ENCODE results near the gene PTPN4. TPM values are rescaled to one million over a fixed set of nuclear protein-coding genes. Genes with fewer than 3 reads are reported as not detected.

PTPN4 gene
- total RNA-seq, 1 donor from 2014 or later: 6.4 TPM

DNA sequence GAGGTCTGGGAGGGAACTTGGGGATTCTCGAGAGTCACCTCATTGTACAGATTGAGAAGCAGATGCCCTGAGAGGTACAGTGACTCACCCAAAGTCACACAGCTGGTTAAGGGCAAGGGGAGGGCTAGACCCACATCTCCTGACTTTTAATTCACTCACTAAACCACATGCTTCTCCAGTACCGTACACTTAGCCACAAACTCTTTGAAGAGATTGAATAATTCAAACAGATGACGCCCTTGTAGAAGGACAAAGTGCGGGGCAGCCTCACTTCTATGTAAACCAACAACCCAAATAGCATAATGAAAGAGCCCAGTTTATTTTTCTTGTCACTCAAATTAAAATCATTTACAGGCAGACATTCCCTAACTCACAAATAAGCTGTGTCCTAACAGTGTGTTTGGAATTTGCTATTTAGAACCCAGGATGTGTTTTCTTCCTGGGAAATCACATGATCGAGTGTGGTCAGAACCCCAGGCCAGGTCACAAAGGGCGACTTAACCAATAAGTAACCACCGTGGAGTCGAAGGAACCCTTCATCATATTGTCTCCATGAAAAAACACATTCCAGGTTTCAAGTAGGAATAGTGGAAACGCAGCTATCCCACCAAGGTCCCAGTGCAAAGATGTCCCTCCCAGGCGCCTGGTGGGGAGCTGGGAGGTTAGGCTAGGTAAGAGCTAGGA lies 35.8 kb upstream of the PTPN4 start:
- no peak for TF ChIP-seq CTCF (conservative IDR thresholded peaks at IDR 0.05; ENCODE audit: low read depth, low read length)
- H3K4me3 ChIP-seq (ENCODE audit: low read depth, low read length): no peak overlapping the region
- DNase-seq (ENCODE audit: low read depth): no peak

DNA sequence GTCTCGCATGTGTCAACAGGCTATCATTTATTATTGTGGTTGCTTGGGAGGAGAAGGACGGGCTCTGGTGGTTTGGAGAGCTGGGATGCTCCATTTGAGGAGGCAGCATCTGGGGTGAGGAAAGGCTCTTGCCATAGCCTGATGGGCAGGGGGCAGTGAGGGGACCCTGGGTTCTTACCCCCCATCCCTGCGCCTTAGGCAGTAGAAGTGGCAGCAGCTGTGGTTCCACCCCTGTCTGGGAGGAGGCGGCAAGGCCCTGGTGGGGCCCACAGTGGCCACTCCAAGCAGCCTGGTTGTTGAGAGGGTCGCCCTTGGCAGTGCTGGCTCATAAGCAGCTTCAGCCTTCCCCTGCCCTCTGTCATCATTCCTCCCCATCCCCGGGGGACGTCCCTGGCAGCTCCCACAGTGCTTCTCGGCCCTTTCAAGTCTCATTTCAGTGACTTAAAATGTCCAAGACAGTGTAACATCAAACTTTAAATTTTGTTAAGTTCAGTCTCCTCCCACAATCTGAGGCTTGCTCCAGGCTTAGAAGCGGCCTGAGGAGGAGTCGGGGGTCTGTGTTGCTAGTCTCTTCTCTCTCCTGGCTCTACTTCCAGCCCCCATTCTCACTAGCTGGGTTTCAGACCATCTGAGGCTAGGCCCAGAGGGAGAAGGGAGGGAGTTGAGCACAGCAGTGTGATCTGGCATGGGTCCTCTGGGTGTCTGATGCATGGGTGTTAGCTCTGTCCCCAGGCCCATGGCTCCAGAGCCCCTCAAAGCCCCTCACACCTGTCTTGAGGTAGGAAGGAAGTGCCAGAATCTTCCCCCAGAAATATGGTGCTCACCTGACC lies 34.9 kb upstream of the PTPN4 start:
- TF ChIP-seq CTCF (conservative IDR thresholded peaks at IDR 0.05; ENCODE audit: low read depth, low read length): no peak
- no peak for DNase-seq (ENCODE audit: low read depth)
- H3K4me3 ChIP-seq (ENCODE audit: low read depth, low read length): no peak overlapping the region

GRCh38 chr2:119727493-119727892 lies 32.2 kb upstream of the PTPN4 start:
- TF ChIP-seq CTCF (conservative IDR thresholded peaks at IDR 0.05; ENCODE audit: low read depth, low read length): no peak
- no peak for DNase-seq (ENCODE audit: low read depth)
- no peak overlapping the region for H3K4me3 ChIP-seq (ENCODE audit: low read depth, low read length)

DNA sequence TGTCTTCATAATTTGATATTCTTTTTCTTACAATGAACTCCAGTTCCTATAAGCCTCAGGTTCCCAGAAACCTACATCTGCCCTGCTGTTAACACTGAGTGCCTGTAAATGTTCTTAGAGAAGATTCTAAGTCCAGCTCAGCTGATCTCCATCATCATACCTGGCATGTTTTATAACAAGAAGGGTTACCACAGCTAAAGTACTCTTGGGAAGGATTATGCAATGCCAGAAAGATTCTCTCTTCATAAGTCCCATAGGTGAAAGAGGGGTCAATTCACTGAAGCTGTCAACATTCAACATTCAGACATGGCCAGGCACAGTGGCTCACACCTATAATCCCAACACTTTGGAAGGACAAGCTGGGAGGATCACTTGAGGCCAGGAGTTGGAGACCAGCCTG lies 31.3 kb upstream of the PTPN4 start:
- DNase-seq (ENCODE audit: low read depth): no peak
- no peak for TF ChIP-seq CTCF (conservative IDR thresholded peaks at IDR 0.05; ENCODE audit: low read depth, low read length)
- no peak overlapping the region for H3K4me3 ChIP-seq (ENCODE audit: low read depth, low read length)

- DNase-seq (ENCODE audit: low read depth): no peak
- no peak for TF ChIP-seq CTCF (conservative IDR thresholded peaks at IDR 0.05; ENCODE audit: low read depth, low read length)
- H3K4me3 ChIP-seq (ENCODE audit: low read depth, low read length): no peak overlapping the region
Observed at GRCh38 chr2:119730671-119731177, 29.0 kb upstream of the PTPN4 start.

DNA sequence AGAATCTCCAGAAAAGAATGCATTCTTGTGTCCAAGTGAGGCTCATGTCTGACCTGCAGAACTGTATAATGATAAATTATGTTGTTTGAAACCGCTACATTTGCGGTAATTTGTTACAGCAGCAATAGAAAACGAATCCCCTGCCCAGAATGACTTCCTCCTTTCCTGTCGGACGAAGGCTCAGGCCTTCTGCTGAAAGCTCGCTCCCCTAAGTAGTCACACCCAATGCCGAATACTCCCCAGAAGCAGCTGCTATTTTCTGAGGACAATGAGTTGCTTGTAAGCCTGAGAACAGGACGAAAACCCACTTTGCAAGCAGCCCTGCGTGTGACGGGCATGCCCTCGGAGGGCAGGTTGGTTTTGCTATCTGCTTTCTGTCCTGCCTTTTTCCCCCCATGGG lies 27.7 kb upstream of the PTPN4 start:
- H3K4me3 ChIP-seq (ENCODE audit: low read depth, low read length): no peak overlapping the region
- DNase-seq (ENCODE audit: low read depth): no peak
- TF ChIP-seq CTCF (conservative IDR thresholded peaks at IDR 0.05; ENCODE audit: low read depth, low read length): no peak

All from epithelial cell of proximal tubule (primary cell).